OCI-LY7 (cell line): Measurements from ENCODE around the gene SH3TC2.

Experiments
- EZH2phosphoT487 ChIP-seq: fragments of 200-600 bp; sonication (generic); IDR thresholded peaks from 2 replicates; pipeline ENCODE4 v1.6.1; 2018; ENCODE audit warnings: low read depth, borderline replicate concordance, mild to moderate bottlenecking, mixed run types, antibody characterized with exemption, low read length, moderate library complexity, mixed read lengths
- TF ChIP-seq, protein P1 (sequence below): fragments of 200-600 bp; sonication (generic); conservative IDR thresholded peaks from 2 replicates; pipeline ENCODE4 v1.5.1; 2014; ENCODE audit warnings: mild to moderate bottlenecking, antibody characterized with exemption, low read length, moderate library complexity, mixed read lengths

DNA sequence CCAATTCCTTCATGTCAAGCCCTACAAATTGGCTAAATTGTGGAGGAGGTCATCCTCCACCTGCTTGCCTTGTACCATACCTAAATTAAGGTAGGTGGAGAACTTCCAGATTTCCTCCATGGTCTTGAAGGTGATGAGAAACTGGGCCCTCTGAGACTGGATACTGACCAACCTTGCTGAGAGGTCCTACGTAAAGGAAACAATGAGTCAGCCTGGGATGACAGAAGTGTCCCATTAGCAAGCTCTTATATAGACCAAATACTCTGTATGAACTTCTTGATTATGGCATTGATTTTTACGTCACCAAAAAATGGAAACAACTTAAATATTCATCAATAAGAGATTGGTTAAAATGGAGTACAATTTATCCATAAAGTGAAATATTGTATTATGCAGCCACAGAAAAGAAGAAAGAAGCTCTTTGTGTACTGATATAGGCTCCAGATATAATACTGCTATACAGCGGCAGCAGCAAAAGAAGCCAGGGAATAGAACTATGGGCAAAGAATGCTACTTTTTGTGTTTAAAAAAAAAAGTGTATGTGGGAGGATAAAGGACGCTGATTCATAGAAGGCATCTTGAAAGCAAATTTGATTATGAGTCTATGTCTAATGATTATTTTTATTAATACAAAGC, 18.3 kb downstream of the SH3TC2 start:
- TF ChIP-seq, protein P1, sequence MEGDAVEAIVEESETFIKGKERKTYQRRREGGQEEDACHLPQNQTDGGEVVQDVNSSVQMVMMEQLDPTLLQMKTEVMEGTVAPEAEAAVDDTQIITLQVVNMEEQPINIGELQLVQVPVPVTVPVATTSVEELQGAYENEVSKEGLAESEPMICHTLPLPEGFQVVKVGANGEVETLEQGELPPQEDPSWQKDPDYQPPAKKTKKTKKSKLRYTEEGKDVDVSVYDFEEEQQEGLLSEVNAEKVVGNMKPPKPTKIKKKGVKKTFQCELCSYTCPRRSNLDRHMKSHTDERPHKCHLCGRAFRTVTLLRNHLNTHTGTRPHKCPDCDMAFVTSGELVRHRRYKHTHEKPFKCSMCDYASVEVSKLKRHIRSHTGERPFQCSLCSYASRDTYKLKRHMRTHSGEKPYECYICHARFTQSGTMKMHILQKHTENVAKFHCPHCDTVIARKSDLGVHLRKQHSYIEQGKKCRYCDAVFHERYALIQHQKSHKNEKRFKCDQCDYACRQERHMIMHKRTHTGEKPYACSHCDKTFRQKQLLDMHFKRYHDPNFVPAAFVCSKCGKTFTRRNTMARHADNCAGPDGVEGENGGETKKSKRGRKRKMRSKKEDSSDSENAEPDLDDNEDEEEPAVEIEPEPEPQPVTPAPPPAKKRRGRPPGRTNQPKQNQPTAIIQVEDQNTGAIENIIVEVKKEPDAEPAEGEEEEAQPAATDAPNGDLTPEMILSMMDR: no peak
- no peak for TF ChIP-seq EZH2phosphoT487
